ENCODE results near the gene MACROD2.
"Not testable (repeated sequence)": the region's sequence is repeated elsewhere in the genome, so short reads cannot be mapped to it uniquely, and the experiment has no call there.

The MACROD2 gene

GRCh38 chr20:13995086-13995665 lies at the start of gene MACROD2:
TSS of gene MACROD2 (plus strand) at chr20:13995516.
- peak; percentile 61 for DNase-seq

DNA sequence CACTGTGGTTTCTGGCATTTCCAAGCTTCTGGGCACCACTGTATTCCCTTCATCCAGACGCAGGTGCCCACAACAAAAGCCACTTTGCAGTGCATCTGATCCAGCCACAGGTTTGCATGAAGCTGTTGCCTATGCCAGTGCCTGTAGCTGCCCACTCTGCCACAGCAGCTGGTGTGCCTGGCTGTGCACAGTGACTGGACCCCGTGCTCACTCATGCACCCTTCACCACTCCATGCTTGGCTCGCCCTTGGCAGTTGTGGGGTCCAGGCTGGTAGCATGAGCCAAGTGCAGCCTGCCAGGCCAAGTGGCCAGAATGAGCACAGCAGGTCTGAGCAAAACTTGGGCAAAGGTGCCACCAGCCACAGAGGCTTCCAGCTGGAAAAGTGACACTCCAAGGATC lies 47.6 kb upstream of the MACROD2 start:
- DNase-seq = no peak

DNA sequence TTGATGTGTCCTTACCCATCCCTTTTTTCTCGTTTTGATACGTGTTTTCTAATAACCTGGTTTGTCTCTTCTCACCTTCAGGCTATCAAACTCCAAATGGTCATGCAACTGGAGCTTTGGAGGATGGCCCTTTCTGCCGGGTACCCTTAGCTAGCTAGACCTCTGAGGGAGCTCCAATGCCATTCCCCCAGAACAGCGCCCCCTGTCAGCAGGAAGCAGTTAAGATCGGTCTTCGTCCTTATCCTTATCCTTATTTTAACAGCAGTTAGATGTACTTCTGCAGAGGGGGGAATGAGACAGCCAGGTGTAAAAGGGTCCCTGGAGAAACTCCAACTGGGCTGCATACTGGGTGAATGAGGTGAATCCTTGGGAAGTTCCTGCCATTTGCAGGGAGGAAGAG lies 42.1 kb upstream of the MACROD2 start:
- DNase-seq = no peak

DNA sequence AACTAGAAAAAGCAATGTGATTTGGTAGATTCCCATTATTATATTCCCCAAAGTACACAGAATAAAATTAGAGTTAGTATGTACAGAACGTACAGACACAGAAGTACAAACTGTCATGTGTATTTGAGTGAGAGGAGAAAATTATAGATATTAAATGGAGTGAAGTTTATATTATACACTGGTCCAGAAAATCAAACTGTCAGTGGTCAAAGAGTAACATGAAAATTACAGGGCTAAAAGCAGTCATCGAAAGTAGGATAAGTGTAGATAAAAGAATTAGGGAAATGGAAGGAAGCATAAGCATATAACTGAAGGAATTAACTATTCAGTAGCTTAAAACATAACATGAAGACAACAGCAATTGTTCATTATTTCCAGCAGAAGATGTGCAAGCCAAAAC lies 35.2 kb upstream of the MACROD2 start:
- DNase-seq = no peak

- DNase-seq = no peak
These were observed 34.8 kb upstream of the MACROD2 start for GRCh38 chr20:13960525-13960924.

- no peak for DNase-seq
These were observed 11.1 kb upstream of the MACROD2 start for GRCh38 chr20:13984211-13984610.

DNA sequence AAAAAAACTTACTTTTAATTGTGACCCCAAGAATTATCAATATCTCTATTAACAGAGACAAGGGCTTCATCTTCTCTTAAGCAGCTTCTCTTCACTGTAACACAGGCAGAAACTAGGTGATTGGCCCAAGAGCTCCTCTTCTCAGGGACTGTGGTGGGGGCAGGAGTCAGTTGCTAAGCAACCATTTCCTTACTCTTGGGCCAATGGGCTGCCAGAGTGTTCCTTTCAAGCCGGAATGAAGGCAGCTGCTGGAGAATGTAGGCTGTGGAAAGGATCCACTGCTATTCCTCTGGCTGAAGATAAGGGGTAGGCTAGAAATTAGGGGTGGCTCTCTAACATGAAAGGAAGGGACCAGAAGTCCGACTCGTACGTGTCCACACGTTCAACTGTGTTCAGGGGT lies 4.9 kb upstream of the MACROD2 start, which contains the start of gene SEL1L2:
TSS of gene SEL1L2 (minus strand) at position 150 of the 400 bp plus-strand sequence. CDS start at position 70, 80 bp downstream.
- no peak for DNase-seq

DNA sequence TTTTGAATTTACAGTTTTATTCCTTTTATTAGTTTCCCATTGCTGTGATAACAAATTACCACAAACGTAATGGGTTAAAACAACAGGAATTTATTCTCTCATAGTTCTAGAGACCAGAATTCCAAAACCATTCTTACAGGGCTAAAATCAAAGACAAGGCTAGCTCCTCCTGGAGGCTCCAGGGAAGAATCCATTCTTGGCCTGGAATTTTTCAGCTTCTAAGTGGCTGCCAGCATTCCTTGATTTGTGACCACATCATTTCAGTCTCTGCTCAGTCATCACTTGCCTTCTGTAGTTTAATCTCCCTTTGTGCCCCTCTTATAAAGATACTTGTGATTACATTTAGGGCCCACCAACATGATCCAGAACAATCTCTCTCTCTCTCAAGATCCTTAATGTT lies 4.0 kb upstream of the MACROD2 start:
- DNase-seq = no peak

GRCh38 chr20:13991955-13992354 lies 3.4 kb upstream of the MACROD2 start:
- DNase-seq = not testable (repeated sequence)

- DNase-seq = no peak
These were observed 525 bp downstream of the MACROD2 start for GRCh38 chr20:13995841-13996240.

DNA sequence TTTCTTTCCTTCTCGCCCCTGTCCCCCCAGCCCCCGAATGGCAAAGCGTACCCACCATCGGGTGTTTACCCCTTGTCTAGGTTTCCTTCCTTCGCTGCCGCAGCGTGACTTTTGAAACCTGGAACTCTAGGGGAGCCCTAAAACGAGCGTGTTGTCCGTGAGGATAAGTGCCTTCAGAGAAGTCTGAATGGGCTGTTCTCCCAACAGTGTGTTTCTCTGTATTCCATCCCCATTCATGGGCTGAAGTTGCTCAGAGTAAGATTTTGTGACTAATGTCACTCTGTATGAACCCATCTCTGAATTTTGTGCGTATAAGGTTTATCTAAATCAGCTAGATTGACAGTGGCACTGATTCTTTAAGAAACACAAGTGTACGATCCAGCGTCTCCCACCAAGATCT lies 949 bp downstream of the MACROD2 start:
- no peak for DNase-seq

DNA sequence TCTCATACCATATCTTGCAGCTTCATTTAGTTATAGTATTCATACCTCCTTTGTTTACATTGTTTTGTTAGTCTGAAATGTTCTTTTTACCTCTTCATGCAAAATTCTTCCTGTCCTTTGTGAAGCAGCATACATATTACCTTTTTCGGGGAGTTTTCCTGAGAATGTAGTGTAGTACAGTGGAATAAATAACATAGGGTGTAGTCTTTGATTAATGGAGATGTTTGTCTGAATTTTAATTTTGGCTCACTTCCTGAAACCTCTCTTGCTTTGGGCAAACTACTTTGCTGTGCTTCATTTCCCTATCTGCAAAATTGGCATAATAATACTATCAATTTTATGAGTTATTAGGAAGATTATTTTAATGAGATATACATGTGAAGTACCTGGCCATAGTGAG lies 5.6 kb downstream of the MACROD2 start:
- no peak for DNase-seq

DNA sequence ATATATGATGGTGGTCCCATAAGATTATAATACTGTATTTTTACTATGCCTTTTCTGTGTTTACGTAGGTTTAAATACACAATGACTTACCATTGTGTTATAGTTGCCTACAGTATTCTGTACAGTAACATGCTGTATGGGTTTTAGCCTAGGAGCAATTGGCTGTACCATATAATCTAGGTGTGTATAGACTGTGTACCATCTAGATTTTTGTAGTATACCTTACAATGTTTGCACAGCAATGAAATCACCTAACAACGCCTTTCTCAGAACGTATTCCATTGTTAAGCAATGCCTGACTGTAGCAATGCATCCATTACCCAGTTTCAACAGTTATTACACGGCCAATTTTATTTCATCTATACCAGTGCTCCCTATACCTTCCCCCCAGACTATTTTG lies 10.7 kb downstream of the MACROD2 start:
- no peak for DNase-seq

DNA sequence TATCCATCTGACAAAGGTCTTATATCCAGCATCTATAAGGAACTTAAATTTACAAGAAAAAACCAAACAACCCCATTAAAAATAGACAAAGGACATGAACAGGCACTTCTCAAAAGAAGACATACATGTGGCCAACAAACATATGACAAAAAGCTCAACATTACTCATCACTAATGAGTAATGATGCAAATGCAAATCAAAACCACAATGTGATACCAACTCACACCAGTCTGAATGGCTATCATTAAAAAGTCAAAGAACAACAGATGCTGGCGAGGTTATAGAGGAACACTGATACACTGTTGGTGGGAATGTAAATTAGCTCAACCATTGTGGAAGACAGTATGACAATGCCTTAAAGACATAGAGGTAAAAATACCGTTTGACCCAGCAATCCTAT lies 13.9 kb downstream of the MACROD2 start:
- no peak for DNase-seq

DNA sequence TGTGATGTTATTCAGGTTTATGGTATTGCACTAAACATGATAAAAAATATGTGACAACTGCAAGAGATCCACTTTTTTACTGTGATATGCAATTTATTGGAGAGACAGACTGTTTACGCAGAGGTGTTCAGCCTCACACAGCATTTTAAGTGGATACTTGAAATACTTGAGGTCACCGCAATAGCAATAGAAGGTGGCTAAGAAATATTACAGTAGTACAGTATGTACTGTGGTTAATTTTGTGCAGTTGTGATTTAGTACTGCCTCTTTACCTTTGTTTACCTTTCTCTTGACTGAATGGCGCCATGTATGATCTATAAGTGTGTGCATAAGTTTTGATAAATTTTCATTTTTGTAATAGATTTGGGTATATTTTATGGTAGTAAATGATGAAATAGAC lies 17.4 kb downstream of the MACROD2 start:
- no peak for DNase-seq

DNA sequence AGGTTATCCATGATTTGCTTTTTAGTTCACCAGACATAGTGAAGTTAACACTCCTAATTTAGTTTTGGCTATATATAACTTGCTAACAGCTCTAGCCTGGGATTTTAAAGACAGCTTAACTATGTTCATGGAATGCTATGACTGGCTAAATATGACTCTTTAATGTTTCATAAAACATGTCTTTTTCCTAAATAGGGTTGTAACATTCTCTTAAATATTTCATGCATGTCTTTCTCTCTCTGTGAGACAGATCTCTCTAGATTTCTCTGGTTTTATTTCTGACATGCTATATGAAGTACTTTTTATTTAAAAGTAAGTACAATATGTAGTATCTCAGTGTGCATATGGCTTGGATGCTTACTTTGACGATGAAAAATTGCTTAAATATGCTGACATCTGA lies 35.7 kb downstream of the MACROD2 start:
- no peak for DNase-seq

DNA sequence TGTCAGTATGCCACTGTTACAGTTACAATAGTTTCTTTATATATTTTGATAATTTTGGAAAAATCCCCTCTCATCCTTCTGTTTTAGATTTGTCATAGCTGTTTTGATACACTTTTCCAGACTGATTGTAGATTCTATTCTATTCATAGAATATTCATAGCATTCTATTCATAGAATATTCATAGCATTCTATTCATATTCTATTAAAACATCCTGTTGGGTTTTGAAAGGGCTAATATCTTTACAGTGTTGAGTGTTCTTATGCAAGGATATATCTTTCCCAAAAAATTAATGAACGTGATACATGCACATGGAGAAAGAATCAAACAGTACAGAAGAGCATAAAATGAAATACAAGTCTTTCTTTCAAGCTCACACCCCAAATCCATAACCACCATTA lies 38.0 kb downstream of the MACROD2 start:
- no peak for DNase-seq

DNA sequence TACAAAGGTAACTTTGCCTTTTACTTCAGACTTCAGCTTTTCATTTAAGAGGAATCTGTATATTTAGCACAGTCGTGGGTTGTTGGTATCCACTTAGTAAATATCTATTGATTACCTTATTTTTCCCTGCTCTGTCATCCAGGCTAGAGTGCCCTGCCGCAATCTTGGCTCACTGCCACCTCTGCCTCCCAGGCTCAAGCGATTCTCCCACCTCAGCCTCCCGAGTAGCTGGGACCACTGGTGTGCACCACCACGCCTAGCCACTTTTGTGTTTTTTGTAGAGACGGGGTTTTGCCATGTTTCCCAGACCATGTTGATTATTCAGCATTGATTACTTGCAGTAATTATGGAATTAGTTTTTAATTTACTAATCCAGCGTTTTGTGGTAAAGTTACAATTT lies 41.3 kb downstream of the MACROD2 start:
- no peak for DNase-seq

GRCh38 chr20:14044712-14045276 lies 49.5 kb downstream of the MACROD2 start:
- not testable (repeated sequence) for DNase-seq

GRCh38 chr20:14046534-14046933 lies 51.2 kb downstream of the MACROD2 start:
- no peak for DNase-seq

DNA sequence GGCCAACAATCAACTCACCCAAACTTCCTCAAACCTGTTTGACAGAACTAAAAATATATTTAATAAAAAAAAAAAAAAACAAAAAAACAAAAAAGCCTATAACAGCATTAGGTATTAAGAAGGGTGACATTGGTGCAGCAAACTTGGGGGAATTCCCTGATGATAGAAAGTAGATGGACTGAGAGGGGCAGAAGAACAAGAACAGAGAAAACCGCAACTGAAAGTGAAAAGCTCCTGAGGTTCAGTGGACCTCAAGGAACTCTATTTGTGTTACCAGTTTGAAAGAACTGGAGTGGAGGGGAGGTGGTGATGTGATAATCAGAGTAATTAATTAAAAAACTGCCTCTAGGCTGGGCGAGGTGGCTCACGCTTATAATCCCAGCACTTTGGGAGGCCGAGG lies 53.8 kb downstream of the MACROD2 start:
- no peak for DNase-seq

GRCh38 chr20:14051454-14051853 lies 56.1 kb downstream of the MACROD2 start:
- no peak for DNase-seq

DNA sequence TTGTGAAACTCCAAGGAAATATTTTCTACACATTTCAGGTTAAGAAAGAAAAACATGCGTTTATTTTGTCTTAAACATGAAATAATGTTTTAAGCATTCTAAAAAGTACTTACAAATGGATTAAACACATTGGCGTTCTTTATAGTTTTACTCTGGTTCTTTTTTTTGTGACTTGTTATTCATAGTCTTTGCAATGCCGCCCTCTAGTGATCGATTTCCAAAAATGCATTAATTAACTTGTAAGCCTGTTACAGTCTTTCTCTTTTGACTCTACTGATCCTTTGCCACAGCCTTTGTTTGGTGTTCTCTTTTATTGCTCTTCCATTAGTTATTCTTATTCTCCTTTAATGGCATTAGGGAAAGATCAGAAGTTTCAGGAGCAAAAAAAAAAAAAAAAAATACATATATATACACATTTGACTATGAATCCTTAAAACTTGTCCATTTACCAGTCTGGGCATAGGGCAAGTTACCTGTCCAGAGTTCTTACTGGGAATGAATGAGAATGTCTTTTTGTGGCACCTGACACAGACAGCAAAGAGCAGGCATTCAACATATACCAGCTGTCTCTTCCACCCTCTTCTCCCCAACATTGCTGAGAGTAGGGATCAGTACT lies 59.9 kb downstream of the MACROD2 start:
- peak; percentile 68 for DNase-seq

GRCh38 chr20:14062171-14062570 lies 66.9 kb downstream of the MACROD2 start:
- DNase-seq = no peak

DNA sequence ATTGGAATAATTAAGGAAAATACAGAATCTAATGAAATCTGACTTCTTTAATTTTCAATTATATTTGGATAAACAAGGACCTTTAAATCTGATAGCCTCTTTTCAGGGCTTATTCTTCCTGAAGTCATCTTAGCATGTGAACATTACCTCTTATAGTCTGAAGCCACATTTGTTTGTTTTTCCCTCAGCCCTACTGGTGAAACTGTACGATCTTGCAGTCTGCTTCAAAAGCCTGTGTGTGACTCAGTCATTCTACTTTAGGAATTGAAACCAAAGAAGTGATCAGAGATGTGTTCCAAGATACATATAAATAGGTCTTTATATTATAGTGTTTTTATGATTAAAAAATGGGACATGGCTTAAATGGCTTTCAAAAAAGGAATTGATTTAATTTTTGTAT lies 67.5 kb downstream of the MACROD2 start:
- no peak for DNase-seq
